HG03558 (cell line): ENCODE data around the gene NOTO.
A peak's percentile ranks its signal among the peaks of the same experiment; 100 is the strongest.
"Not testable (repeated sequence)": the region's sequence is repeated elsewhere in the genome, so short reads cannot be mapped to it uniquely, and the experiment has no call there.

ENCODE experiments used
- ATAC-seq: cut with Tn5 transposase; IDR thresholded peaks from one replicate; pipeline ENCODE4 v1.9.1; 2021; ENCODE audit warnings: moderate number of reproducible peaks; ENCODE audit not compliant: unreplicated experiment; ENCODE audit errors: extremely low read depth

NOTO gene, protein sequence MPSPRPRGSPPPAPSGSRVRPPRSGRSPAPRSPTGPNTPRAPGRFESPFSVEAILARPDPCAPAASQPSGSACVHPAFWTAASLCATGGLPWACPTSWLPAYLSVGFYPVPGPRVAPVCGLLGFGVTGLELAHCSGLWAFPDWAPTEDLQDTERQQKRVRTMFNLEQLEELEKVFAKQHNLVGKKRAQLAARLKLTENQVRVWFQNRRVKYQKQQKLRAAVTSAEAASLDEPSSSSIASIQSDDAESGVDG

GRCh38 chr2:73202156-73203054, at the start of gene NOTO:
TSS of gene NOTO (plus strand) at chr2:73202574. CDS start at chr2:73202667, 93 bp downstream.
- no peak for ATAC-seq

DNA sequence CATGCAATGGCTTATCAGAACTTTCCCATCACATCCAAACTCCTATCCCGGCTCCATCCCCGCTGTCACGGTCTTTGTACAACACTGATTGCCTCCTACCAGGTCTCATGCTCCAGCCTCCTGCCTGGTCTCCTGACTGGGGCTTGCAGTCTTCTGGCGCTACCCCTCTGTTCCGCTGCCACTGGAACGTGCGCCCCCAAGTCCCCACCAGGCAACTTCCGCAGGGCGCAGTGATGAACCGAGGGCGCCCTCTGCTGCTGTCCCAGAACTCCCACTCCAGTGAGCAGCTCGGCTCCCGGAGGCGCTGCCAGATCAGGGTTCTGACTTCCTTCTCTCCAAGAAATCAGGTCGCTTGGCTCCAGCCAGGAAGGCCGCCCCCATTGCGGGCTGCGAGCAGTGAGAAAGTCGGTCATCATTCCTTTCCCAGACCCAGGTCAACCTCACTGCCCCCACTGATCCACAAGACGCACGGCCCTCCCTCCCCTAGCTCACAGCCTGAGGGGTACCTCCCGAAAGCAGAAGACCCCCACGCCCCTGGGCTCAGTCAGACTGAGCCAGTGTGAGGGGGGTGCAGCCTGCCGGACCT, 45.7 kb upstream of the NOTO start:
- no peak for ATAC-seq

GRCh38 chr2:73162856-73163391, 39.5 kb upstream of the NOTO start:
- ATAC-seq = no peak

DNA sequence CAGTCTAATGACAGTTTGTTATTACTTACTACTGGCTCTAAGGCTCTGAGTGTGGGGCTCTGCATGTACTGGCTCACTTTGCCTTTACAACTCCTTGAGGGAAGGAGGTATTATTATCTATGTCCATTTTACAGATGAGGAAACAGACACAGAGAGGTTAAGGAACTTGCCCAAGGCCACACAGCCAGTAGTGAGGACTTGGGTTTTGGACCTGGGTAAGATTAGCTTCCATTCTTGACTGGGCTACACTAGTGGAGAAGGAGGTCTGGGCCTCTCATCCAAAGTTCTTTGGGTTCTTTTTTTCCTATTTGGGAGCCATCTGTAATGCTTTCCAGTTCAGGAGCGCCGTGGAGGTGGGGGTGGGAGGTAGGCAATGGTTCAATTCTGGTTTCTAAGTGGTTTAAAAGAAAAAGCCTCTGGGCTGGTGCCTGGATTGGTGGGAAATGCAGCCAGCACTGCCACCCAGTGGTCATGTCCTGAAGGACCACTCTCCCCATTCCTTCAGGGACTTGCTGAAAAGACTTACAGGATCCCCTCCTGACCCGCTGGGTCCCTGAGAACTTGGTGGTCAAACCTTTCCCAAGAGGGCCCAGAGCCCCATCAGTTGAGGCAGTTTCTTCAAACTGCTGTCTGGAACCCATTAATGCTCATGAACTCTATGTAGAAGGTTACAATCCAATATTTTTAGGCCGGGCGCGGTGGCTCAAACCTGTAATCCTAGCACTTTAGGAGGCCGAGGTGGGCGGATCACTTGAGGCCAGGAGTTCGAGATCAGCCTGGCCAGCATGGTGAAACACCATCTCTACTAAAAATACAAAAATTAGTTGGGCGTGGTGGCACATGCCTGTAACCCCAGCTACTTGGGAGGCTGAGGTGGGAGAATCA, 38.6 kb upstream of the NOTO start:
- no peak for ATAC-seq

DNA sequence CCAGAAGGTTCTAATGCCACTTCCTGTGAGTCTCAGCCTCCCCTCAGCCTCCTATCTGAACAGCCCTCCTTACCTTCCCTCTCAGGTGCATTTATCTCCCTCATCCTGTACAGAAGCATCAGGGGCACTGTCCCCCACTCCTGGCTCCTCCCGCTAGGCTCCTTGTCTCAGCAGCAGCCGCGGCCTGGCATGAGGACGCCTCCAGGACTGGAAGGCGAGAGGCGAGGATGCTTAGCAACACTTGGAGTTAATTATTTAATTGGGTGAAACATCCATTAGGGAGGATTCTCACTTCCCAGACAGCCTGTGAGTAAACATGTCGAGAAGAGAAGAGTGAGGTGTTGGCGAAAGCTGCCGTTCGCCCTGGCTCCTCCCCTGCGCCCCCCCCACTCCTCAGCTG, 36.4 kb upstream of the NOTO start:
- ATAC-seq = not testable (repeated sequence)

- not testable (repeated sequence) for ATAC-seq
Measured at GRCh38 chr2:73166813-73167212, 35.6 kb upstream of the NOTO start.

DNA sequence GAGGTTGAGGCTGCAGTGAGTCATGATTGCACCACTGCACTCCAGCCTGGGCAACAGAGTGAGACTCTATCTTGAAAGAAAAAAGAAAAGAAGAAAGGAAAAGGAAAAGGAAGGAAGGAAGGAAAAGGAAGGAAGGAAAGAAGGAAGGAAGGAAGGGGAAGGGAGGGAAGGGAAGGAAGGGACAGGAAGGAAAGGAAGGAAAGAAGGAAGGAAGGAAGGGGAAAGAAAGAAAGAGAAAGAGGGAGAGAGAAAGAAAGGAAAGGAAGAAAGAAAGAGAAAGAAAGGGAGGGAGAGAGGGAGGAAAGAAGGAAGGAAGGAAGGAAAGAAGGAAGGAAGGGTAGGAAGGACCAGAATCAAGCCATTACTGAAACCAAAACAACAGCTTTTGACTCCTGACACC, 34.0 kb upstream of the NOTO start:
- not testable (repeated sequence) for ATAC-seq

DNA sequence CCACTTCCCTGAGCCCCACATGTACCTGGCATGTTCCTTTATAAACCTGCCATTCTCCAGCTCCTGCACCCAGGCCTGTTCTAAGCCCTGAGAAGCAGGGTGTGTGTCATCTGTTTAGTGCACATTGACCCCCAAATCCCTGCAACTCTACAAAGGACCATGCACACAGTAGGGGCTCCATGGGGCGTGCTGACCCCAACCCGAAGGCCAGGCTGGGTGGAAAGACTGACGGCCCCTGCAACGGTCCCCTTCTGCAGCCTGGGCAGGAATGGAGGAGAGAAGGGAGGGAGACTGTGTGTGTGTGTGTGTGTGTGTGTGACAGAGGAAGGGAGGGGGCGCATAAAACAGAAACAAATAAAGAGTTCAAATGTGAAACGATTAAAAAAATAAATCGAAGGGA, 32.0 kb upstream of the NOTO start:
- not testable (repeated sequence) for ATAC-seq

GRCh38 chr2:73172963-73173362, 29.4 kb upstream of the NOTO start:
- ATAC-seq = no peak

DNA sequence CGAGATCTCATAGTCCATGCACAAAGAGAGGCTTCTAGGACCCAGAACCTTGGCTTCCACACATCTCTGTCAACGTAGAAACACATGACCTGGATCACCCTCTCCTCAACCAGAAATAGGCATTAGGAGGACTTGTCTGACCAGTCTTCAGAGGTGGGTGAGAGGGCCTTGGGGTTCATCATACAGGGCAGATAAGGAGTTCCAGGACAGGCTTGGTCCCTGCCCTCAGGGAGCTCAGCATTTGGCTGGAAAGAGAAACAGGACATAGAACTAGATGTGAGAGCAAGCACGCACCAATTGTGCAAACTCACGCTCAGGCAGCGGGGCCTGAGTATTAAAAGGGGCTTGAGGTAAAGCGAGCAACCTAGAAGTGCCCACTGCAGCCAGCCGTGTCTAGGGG, 28.6 kb upstream of the NOTO start:
- ATAC-seq = no peak

DNA sequence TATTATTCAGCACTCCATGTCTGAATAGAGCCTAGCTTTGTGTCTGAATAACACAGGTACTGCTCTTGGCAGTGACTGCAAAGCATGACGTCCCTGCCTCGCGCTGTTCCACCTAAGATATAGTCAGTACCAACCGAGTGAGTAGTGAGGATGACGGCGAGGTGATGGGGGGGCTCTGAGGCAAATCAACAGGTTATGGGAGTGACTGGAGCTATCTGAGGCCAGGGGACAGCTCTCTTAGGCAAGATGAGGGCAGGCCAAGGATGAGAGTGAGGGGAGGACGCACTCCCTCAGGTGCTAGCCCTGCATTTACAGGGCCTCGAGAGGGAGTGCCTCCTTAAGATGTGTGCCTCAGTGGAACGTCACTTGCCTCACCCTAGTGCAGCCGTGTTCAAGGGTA, 28.1 kb upstream of the NOTO start:
- no peak for ATAC-seq

DNA sequence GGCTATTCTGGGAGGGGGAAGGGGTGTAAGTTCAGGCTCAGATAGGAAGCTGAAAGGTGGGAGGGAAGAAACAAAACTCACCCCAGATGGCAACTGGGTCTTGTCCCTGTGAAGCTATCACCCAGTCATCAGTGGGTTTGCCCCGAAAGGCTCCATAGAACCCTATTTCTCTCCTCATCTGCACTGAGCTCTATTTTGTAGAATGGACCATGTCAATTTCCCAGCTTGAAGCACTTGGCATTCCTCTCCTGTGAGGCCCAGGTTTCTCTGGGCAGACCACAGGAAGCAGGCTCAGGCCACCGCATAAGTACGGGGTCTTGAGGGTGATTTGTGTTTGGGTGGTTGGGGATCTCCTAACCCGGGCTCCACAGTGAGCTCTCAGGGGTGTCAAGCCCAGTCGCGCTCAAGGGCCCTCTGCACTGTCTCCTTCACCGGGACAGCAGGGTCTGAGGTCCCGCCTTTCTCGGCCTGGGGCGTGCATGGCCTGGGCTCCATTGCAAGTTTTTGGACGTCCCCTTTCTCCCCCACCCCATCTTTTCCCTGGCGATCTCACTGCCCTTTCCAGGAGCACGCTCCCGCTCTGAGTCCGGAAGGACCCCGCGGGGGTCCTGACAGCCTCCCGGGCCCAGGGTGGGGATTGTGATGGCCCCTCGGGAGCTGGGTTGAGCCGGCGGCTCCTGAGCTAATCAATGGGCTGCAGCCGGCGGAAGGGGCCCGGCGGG, 27.3 kb upstream of the NOTO start:
- no peak for ATAC-seq

DNA sequence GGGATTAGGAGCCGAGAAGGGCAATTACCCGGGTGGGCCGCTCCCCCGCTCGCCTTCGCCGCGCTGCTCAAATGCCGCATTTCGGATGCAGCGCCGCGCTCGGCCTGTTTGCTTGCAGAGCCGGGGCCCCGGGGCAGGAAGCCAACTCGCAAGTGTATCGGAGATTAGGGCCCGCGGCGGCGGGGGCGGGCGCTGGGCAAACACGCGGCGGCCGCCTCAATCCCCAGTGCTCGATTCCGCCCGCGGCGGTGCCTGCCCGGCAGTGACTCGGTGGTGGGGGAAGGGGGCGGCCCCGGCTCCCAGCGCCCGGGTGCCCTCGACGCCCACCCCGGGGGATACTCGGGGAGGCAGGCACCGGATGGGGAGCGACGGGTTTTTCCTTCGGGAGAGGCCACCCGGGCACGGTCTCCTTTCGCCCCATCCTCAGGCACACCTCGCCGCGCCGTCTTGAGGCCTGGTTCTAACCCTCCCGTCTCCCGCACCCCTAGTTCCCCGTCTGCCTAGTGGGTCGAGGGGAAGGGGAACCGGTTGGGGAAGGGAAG, 26.6 kb upstream of the NOTO start:
- ATAC-seq = no peak

GRCh38 chr2:73176205-73176880, 26.0 kb upstream of the NOTO start:
- ATAC-seq = no peak

DNA sequence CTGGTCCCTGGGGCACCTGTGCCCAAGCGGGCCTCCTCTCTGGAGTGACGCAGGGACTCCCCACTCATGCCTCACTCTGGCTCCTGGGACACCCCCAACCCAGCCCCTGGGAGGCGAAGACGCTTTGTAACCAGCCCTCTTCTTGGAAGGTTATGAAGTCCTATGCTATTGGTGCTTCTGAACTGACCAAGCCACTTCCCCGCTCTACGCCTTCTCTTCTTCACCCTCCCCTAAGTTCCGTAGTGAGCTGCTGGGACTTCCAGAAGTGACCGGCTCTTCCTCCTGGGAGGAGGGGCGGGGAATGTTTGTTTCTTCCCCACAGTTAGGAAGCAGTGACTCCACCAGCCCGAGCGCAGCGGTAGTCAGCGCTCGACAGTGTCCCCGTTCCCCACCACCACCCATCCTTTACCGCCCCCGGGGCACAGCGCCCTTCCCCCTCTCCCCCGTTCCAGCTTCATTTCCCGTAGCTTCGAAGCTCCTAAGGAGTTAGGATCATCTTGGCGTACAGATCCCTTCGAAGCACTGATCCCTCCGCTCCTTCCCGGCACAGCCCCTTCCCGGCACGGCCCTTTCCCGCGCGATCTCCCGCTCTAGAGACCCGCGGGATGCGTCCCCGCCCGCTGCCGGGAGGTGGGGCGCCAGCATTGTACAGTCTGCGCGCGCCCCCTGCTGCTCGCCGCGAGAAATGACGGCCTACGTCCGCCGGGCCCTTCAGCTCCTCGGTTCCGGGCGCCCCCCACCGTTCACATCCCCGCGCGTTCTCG, 25.3 kb upstream of the NOTO start:
- peak; percentile 58 for ATAC-seq

DNA sequence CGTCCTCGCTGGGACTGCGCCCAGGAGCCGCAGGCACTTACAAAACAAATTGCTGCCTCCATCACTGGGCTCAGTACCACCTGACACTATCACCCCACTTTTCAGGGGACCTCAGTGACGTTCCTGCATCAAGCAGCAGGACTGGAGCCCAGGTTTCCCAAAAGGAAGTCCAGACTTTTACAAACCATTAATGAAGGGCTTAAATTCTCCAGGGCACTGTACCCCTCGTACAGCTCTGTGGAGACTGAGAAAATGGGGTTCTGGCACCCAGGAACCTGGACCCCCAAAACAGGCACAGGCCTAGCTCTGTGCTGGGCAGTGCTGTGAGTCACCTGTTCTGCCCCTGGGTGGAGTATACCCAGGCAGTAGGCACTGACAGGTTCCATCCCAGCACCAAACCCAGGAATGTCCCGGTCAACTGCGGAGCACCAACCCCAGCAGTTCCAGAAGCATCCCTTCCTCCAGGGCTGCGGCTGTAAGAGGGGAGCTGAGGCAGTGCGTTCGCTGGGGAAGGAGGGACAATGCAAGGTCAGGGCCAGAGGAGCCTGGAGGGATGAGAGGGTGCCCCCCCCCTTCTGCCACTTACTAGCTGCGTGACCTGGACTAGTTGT, 24.6 kb upstream of the NOTO start:
- no peak for ATAC-seq

DNA sequence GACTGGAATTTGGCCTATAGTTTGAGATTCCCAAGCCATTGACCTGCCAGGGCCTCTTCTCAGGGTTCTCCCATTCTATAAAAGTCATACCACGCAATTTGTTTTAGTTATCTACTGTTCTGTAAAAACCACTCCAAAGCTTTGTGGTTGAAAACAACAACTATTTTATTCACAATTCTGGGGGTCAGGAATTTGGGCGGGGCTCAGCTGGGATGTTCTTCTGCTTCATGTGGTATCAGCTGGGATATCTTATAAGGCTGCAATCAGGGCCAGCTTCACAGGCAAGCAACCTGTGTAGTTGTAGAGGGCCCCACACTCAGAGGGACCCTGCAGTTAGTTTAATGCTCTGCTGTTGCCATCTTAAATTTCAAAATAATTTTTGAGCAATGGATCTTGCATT, 16.4 kb upstream of the NOTO start:
- ATAC-seq = no peak
